B cell (primary cell): ENCODE data around the gene FRMD3. TPM values are rescaled to one million over a fixed set of nuclear protein-coding genes. Genes with fewer than 3 reads are reported as not detected.

Experiments used
- ATAC-seq: fragments of 200-7000 bp; cut with Tn5 transposase; one replicate; pipeline ENCODE4 v1.10.0; 2021; ENCODE audit warnings: low read depth, mild to moderate bottlenecking, moderate number of reproducible peaks, moderate library complexity
- CTCF ChIA-PET: fragments of 350-600 bp; sonication (Branson Sonifier 250); formaldehyde crosslinking; loops from one replicate; lab custom pipeline; 2021; ENCODE audit warnings: antibody characterized with exemption, inconsistent platforms; lab: Charles Lee
- POLR2A ChIA-PET: fragments of 350-600 bp; sonication (Branson Sonifier 250); formaldehyde crosslinking; loops from one replicate; lab custom pipeline; 2021; ENCODE audit warnings: antibody characterized with exemption; lab: Charles Lee
- DNase-seq: peaks from one replicate; pipeline ENCODE4 v3.0.0; 2013
- H2AFZ ChIP-seq: 2 replicates; pipeline ENCODE4 v1.6.1; 2012; ENCODE audit warnings: mild to moderate bottlenecking, low read depth, low read length; ENCODE audit not compliant: insufficient read depth, poor library complexity, severe bottlenecking
- H3K27ac ChIP-seq, 2 donors: 1 replicate in 1 of 2; 2 replicates in 1 of 2; pipeline ENCODE4 v1.5.1; 2012 to 2013; ENCODE audit warnings: low read length in 2 of 2, mild to moderate bottlenecking in 2 of 2, moderate library complexity in 1 of 2
- H3K27me3 ChIP-seq, 4 experiments: fragments of 200-600 bp in 1 of 4; sonication (generic) in 1 of 4; replicated peaks in 1 of 4; 1 replicate in 2 of 4; 2 replicates in 2 of 4; pipeline versions ENCODE4 v1.6.1 to v1.7.0; 2013 to 2016; ENCODE audit warnings: low read length in 3 of 4, mild to moderate bottlenecking in 2 of 4, mixed read lengths in 1 of 4, moderate library complexity in 1 of 4; ENCODE audit not compliant: insufficient read depth in 4 of 4, control insufficient read depth in 3 of 4; ENCODE audit errors: control extremely low read depth in 1 of 4
- H3K36me3 ChIP-seq, 2 experiments: replicated peaks in 1 of 2; 1 replicate in 1 of 2; 2 replicates in 1 of 2; pipeline versions ENCODE4 v1.6.1 to v1.7.1; 2013; ENCODE audit warnings: low read length in 1 of 2; ENCODE audit not compliant: insufficient read depth in 2 of 2, control insufficient read depth in 1 of 2; ENCODE audit errors: control extremely low read depth in 1 of 2, extremely low read depth in 1 of 2
- H3K4me1 ChIP-seq, 2 donors: fragments of 200-600 bp in 1 of 2; sonication (generic) in 1 of 2; 1 replicate in 1 of 2; 2 replicates in 1 of 2; pipeline versions ENCODE4 v1.5.1 to v1.6.1; 2013 to 2017; ENCODE audit warnings: low read length in 2 of 2; ENCODE audit not compliant: control insufficient read depth in 2 of 2, insufficient read depth in 2 of 2
- H3K4me2 ChIP-seq: replicated peaks from 2 replicates; pipeline ENCODE3; 2012; ENCODE audit warnings: mild to moderate bottlenecking, low read depth, low read length; ENCODE audit not compliant: poor library complexity, severe bottlenecking
- H3K4me3 ChIP-seq, 5 experiments: fragments of 200-600 bp in 1 of 5; sonication (generic) in 1 of 5; 1 replicate in 3 of 5; 2 replicates in 2 of 5; pipeline versions ENCODE4 v1.5.1 to v1.7.0; 2011 to 2016; ENCODE audit warnings: low read length in 4 of 5, mild to moderate bottlenecking in 4 of 5, low read depth in 2 of 5, control low read depth in 1 of 5, moderate library complexity in 1 of 5; ENCODE audit not compliant: insufficient read depth in 1 of 5; ENCODE audit errors: control extremely low read depth in 1 of 5, extremely low read depth in 1 of 5
- H3K79me2 ChIP-seq: fragments of 200-600 bp; sonication (generic); one replicate; pipeline ENCODE4 v1.6.0; 2016; ENCODE audit warnings: low read length; ENCODE audit not compliant: control insufficient read depth, insufficient read depth
- H3K9ac ChIP-seq: fragments of 200-600 bp; sonication (generic); 2 replicates; pipeline ENCODE4 v1.6.1; 2017; ENCODE audit warnings: mild to moderate bottlenecking, low read length, moderate library complexity
- H3K9me3 ChIP-seq, 3 donors: one replicate each; pipeline versions ENCODE4 v1.6.1 to v1.7.1; 2013; ENCODE audit warnings: low read length in 2 of 3; ENCODE audit not compliant: control insufficient read depth in 2 of 3, insufficient read depth in 1 of 3; ENCODE audit errors: control extremely low read depth in 1 of 3
- H4K20me1 ChIP-seq: 2 replicates; pipeline ENCODE4 v1.6.0; 2012; ENCODE audit warnings: mild to moderate bottlenecking, low read length; ENCODE audit not compliant: insufficient read depth, control insufficient read depth, poor library complexity, severe bottlenecking
- H3K27ac Mint-ChIP-seq: one replicate; pipeline ENCODE4 v1.8.0; 2021; ENCODE audit warnings: mixed read lengths
- H3K27me3 Mint-ChIP-seq: one replicate; pipeline ENCODE4 v1.8.0; 2021; ENCODE audit warnings: mixed read lengths
- H3K4me1 Mint-ChIP-seq: one replicate; pipeline ENCODE4 v1.8.0; 2021; ENCODE audit warnings: mixed read lengths
- H3K4me3 Mint-ChIP-seq: one replicate; pipeline ENCODE4 v1.8.0; 2021; ENCODE audit warnings: mixed read lengths
- H3K9me3 Mint-ChIP-seq: one replicate; pipeline ENCODE4 v1.8.0; 2022; ENCODE audit warnings: mixed read lengths; ENCODE audit not compliant: insufficient read depth
- CTCF ChIP-seq: fragments of 200-600 bp; IDR thresholded peaks from one replicate; pipeline ENCODE4 v1.8.0; 2022; ENCODE audit warnings: antibody characterized with exemption, mild to moderate bottlenecking
- EZH2 ChIP-seq: IDR thresholded peaks from 2 replicates; pipeline ENCODE4 v1.6.1; 2012; ENCODE audit warnings: borderline replicate concordance, low read depth, mild to moderate bottlenecking, moderate library complexity, low read length; ENCODE audit not compliant: insufficient read depth, poor library complexity, severe bottlenecking
- WGBS: methylation state at CpG from one replicate; pipeline ENCODE4 v1.1.5; 2013; ENCODE audit warnings: missing lambda C conversion rate; ENCODE audit not compliant: insufficient coverage; 5-methylcytosine and 5-hydroxymethylcytosine counted together
- intact Hi-C: fragments of 100-400 bp; cut with micrococcal nuclease; formaldehyde crosslinking; loops from one replicate; pipeline ENCODE4 v1.10.0; 2022
- polyA plus RNA-seq: library from polyadenylated mRNA; depleted of rRNA; stranded (reverse); fragments of >200 nt; gene quantifications from 2 replicates; pipeline ENCODE4 v1.2.3, GENCODE V29; 2012
- total RNA-seq, 2 donors: library from RNA; stranded (reverse); fragments of 120-200 nt in 1 of 2; gene quantifications; 1 replicate in 1 of 2; 2 replicates in 1 of 2; pipeline versions ENCODE4 v1.2.3 to v1.2.4, GENCODE V29; 2013 to 2022

Gene FRMD3
- total and polyA plus RNA-seq, 2 donors (not counting 1 experiment from before 2014, with no cell fraction given): 0.37 to 0.49 TPM

DNA sequence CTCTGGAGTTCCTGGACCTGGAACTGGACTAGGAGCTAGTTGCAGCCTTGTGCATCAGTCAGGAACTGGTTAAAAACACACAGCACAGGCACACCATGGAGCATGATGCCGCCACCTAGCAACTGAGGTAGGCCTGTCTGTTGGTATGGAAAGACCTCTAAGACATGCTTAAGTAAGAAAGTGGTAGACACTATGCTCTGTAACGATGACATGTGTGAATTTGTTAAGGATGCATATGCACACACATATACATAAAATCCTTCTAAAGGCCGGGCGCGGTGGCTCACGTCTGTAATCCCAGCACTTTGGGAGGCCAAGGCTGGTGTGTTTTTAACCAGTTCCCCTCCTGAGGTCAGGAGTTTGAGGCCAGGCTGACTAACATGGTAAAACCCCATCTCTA is 338.4 kb downstream of the FRMD3 start:
- Histone ChIP-seq H3K4me1 (no peaks in the 10 kb centered on the region), H3K36me3 (no peaks in the 10 kb centered on the region), H3K9ac (no peak overlapping the region), H3K4me3 (no peak overlapping the region), H3K27me3 (no peaks in the 10 kb centered on the region), H2AFZ (no peak overlapping the region), H3K9me3 (no peaks in the 10 kb centered on the region), H3K27ac (no peak overlapping the region), H3K79me2 (no peaks in the 10 kb centered on the region), H4K20me1 (no peaks in the 10 kb centered on the region), H3K4me2 (no peak overlapping the region)
- Mint-ChIP-seq H3K4me1 (no peaks in the 10 kb centered on the region), H3K9me3 (no peaks in the 10 kb centered on the region), H3K27me3 (peaks cover 3% of the 10 kb centered on the region), H3K27ac (no peak overlapping the region), H3K4me3 (no peak overlapping the region)
- no peak for DNase-seq
- TF ChIP-seq EZH2 (no peak), CTCF (no peak)
- intact Hi-C loops: no loop called here
- WGBS: 93% methylated on average over 3 of the region's 6 CpGs
- ChIA-PET CTCF (no interaction called here), POLR2A (no interaction called here)
- no peak for ATAC-seq

- no peaks in the 10 kb centered on the region for H3K27me3 ChIP-seq
- H3K4me3 ChIP-seq: no peak overlapping the region
- ChIA-PET POLR2A (no interaction called here), CTCF (no interaction called here)
- H3K27me3 Mint-ChIP-seq: peaks cover 3% of the 10 kb centered on the region
- no peaks in the 10 kb centered on the region for H3K79me2 ChIP-seq
- no peaks in the 10 kb centered on the region for H3K4me1 ChIP-seq
- no peak overlapping the region for H3K27ac Mint-ChIP-seq
- TF ChIP-seq CTCF: no peak
- no peak for TF ChIP-seq EZH2
- H3K4me2 ChIP-seq: no peak overlapping the region
- H3K27ac ChIP-seq: no peak overlapping the region
- no peaks in the 10 kb centered on the region for H4K20me1 ChIP-seq
- H3K4me3 Mint-ChIP-seq: no peak overlapping the region
- no peaks in the 10 kb centered on the region for H3K9me3 Mint-ChIP-seq
- H3K9ac ChIP-seq: no peak overlapping the region
- no peak for DNase-seq
- 58% methylated on average over 5 of the region's 5 CpGs for WGBS
- intact Hi-C loops: no loop called here
- H3K36me3 ChIP-seq: no peaks in the 10 kb centered on the region
- H3K4me1 Mint-ChIP-seq: no peaks in the 10 kb centered on the region
- H2AFZ ChIP-seq: no peak overlapping the region
- no peaks in the 10 kb centered on the region for H3K9me3 ChIP-seq
- ATAC-seq: no peak
Measured at GRCh38 chr9:83199240-83199639, 339.0 kb downstream of the FRMD3 start.
